Head of caudate nucleus (tissue), 42 donors: ENCODE data around the gene FAM185A.

Source experiments
- DNase-seq, 42 donors: peaks; one replicate each; pipeline versions ENCODE4 v3.0.0 to v3.0.0-alpha.2; 2020 to 2021; ENCODE audit warnings: mixed read lengths in 7 of 42
- intact Hi-C: fragments of 100-400 bp; cut with DNase I; formaldehyde crosslinking; loops from one replicate; pipeline ENCODE4 v1.15.0; 2022

The FAM185A gene

GRCh38 chr7:102856036-102856435, 107.2 kb downstream of the FAM185A start:
- intact Hi-C loops: no loop called here
- no peak for DNase-seq
